ENCODE measurements around the gene SEC23A. TPM values are rescaled to one million over a fixed set of nuclear protein-coding genes. Genes with fewer than 3 reads are reported as not detected.
"Not testable (repeated sequence)": the region's sequence is repeated elsewhere in the genome, so short reads cannot be mapped to it uniquely, and the experiment has no call there.

Gene SEC23A
- total and polyA plus RNA-seq, 2 of the 13 experiments (the other 11 are each of a cell fraction or from before 2014, with no cell fraction given): 403 to 887 TPM

DNA sequence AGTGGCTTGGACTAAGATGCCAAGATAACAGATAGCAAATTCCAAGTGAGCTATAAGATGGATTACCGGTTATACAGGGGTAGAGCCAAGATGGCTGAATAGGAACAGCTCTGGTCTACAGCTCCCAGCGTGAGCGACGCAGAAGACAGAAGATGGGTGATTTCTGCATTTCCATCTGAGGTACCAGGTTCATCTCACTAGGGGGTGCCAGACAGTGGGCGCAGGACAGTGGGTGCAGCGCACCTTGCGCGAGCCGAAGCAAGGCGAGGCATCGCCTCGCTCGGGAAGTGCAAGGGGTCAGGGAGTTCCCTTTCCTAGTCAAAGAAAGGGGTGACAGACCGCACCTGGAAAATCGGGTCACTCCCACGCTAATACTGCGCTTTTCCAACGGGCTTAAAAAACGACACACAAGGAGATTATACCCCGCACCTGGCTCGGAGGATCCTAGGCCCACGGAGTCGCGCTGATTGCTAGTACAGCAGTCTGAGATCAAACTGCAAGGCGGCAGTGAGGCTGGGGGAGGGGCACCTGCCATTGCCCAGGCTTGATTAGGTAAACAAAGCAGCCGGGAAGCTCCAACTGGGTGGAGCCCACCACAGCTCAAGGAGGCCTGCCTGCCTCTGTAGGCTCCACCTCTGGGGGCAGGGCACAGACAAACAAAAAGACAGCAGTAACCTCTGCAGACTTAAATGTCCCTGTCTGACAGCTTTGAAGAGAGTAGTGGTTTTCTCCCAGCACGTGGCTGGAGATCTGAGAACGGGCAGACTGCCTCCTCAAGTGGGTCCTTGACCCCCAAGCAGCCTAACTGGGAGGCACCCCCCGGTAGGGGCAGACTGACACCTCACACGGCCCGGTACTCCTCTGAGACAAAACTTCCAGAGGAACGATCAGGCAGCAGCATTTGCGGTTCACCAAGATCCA lies 85.7 kb downstream of the SEC23A start (continued):
- TF ChIP-seq, protein P1, sequence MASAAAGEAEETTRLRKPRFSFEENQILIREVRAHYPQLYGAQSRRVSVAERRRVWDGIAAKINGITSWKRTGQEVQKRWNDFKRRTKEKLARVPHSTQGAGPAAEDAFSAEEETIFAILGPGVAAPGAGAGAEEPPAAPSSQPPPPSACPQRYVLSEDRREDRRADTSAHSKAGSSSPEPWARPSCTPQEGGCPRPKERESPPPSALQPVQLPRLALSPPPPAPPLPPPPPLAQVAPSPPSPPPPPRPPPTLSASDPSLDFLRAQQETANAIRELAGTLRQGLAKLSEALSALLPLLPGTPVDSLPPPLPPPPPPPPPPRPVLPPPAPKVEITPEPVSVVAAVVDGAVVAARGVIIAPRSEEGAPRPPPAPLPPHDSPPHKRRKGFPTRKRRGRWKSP (CRISPR knock-in tag; IDR thresholded peaks at IDR 0.05): 0 out of 2 replicates have a peak, but pooled peaks have one; percentile 45
- not testable (repeated sequence) for TF ChIP-seq LCORL (IDR thresholded peaks at IDR 0.05)
- peak; percentile 78 for TF ChIP-seq LCORL (CRISPR knock-in tag; IDR thresholded peaks at IDR 0.05)
- peak; percentile 40; the same call in 1 of the 2 replicates for TF ChIP-seq ZNF552 (CRISPR knock-in tag; IDR thresholded peaks at IDR 0.05; ENCODE audit: borderline replicate concordance)
- TF ChIP-seq ZNF670 (CRISPR knock-in tag; IDR thresholded peaks at IDR 0.05; ENCODE audit: borderline replicate concordance): peak; percentile 24; the same call in 1 of the 2 replicates
- 0 out of 2 replicates have a peak, but pooled peaks have one; percentile 74 for TF ChIP-seq ZNF558 (CRISPR knock-in tag; IDR thresholded peaks at IDR 0.05; ENCODE audit: borderline replicate concordance)
- peak; percentile 86 for TF ChIP-seq ZNF605 (CRISPR knock-in tag; IDR thresholded peaks at IDR 0.05)
- peak; percentile 68 for TF ChIP-seq FOXO1 (CRISPR knock-in tag; IDR thresholded peaks at IDR 0.05)
- 0 out of 2 replicates have a peak, but pooled peaks have one; percentile 42 for TF ChIP-seq RFXANK (CRISPR knock-in tag; IDR thresholded peaks at IDR 0.05)
- peak; percentile 42; the same call in 1 of the 2 replicates for TF ChIP-seq ZNF564 (CRISPR knock-in tag; IDR thresholded peaks at IDR 0.05)
- TF ChIP-seq ZFP90 (CRISPR knock-in tag; IDR thresholded peaks at IDR 0.05; ENCODE audit: borderline replicate concordance): peak; percentile 93
- TF ChIP-seq, protein P2, sequence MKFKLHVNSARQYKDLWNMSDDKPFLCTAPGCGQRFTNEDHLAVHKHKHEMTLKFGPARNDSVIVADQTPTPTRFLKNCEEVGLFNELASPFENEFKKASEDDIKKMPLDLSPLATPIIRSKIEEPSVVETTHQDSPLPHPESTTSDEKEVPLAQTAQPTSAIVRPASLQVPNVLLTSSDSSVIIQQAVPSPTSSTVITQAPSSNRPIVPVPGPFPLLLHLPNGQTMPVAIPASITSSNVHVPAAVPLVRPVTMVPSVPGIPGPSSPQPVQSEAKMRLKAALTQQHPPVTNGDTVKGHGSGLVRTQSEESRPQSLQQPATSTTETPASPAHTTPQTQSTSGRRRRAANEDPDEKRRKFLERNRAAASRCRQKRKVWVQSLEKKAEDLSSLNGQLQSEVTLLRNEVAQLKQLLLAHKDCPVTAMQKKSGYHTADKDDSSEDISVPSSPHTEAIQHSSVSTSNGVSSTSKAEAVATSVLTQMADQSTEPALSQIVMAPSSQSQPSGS (CRISPR knock-in tag; IDR thresholded peaks at IDR 0.05): peak; percentile 43
- TF ChIP-seq, protein P3, sequence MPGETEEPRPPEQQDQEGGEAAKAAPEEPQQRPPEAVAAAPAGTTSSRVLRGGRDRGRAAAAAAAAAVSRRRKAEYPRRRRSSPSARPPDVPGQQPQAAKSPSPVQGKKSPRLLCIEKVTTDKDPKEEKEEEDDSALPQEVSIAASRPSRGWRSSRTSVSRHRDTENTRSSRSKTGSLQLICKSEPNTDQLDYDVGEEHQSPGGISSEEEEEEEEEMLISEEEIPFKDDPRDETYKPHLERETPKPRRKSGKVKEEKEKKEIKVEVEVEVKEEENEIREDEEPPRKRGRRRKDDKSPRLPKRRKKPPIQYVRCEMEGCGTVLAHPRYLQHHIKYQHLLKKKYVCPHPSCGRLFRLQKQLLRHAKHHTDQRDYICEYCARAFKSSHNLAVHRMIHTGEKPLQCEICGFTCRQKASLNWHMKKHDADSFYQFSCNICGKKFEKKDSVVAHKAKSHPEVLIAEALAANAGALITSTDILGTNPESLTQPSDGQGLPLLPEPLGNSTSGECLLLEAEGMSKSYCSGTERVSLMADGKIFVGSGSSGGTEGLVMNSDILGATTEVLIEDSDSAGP (CRISPR knock-in tag; IDR thresholded peaks at IDR 0.05; ENCODE audit: borderline replicate concordance): peak; percentile 89
- peak; percentile 85 for TF ChIP-seq FOXK1 (CRISPR knock-in tag; IDR thresholded peaks at IDR 0.05; ENCODE audit: borderline replicate concordance, low read depth)
- TF ChIP-seq BCL6 (CRISPR knock-in tag; IDR thresholded peaks at IDR 0.05): peak; percentile 45; the same call in 1 of the 2 replicates
- TF ChIP-seq KLF9 (CRISPR knock-in tag; IDR thresholded peaks at IDR 0.05; ENCODE audit: low read depth): 0 out of 2 replicates have a peak, but pooled peaks have one; percentile 27
- TF ChIP-seq, protein P4, sequence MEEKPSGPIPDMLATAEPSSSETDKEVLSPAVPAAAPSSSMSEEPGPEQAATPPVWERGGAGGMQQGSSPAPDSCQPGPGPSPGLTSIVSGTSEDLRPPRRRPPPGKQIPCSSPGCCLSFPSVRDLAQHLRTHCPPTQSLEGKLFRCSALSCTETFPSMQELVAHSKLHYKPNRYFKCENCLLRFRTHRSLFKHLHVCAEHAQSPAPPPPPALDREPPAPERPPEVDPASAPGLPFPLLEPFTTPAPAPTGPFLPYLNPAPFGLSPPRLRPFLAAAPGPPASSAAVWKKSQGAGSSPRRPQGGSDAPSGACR (CRISPR knock-in tag; IDR thresholded peaks at IDR 0.05): peak; percentile 87
- TF ChIP-seq MED13 (CRISPR knock-in tag; IDR thresholded peaks at IDR 0.05): 0 out of 2 replicates have a peak, but pooled peaks have one; percentile 59
- TF ChIP-seq, protein P5, sequence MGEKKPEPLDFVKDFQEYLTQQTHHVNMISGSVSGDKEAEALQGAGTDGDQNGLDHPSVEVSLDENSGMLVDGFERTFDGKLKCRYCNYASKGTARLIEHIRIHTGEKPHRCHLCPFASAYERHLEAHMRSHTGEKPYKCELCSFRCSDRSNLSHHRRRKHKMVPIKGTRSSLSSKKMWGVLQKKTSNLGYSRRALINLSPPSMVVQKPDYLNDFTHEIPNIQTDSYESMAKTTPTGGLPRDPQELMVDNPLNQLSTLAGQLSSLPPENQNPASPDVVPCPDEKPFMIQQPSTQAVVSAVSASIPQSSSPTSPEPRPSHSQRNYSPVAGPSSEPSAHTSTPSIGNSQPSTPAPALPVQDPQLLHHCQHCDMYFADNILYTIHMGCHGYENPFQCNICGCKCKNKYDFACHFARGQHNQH (CRISPR knock-in tag; IDR thresholded peaks at IDR 0.05): peak; percentile 96
- TF ChIP-seq SOX5 (CRISPR knock-in tag; IDR thresholded peaks at IDR 0.05; ENCODE audit: borderline replicate concordance): peak; percentile 54; the same call in 1 of the 2 replicates
- TF ChIP-seq ZMAT3 (CRISPR knock-in tag; conservative IDR thresholded peaks at IDR 0.05): peak; percentile 92
- TF ChIP-seq KDM6A (CRISPR knock-in tag; IDR thresholded peaks at IDR 0.05; ENCODE audit: low read depth): peak; percentile 87
